DND-41 (cell line): ENCODE measurements around the gene IGLL1.

ENCODE experiments used
- EZH2 ChIP-seq: IDR thresholded peaks from 3 replicates; pipeline ENCODE4 v1.6.1; 2012; ENCODE audit warnings: borderline replicate concordance, low read depth, mild to moderate bottlenecking, moderate library complexity, low read length, inconsistent platforms; ENCODE audit not compliant: severe bottlenecking
- TF ChIP-seq, protein P1 (sequence below): IDR thresholded peaks from 2 replicates; pipeline ENCODE4 v1.5.1; 2012; ENCODE audit warnings: borderline replicate concordance, low read length, moderate library complexity, mild to moderate bottlenecking; ENCODE audit not compliant: poor library complexity, severe bottlenecking; ENCODE audit errors: extremely low read depth

DNA sequence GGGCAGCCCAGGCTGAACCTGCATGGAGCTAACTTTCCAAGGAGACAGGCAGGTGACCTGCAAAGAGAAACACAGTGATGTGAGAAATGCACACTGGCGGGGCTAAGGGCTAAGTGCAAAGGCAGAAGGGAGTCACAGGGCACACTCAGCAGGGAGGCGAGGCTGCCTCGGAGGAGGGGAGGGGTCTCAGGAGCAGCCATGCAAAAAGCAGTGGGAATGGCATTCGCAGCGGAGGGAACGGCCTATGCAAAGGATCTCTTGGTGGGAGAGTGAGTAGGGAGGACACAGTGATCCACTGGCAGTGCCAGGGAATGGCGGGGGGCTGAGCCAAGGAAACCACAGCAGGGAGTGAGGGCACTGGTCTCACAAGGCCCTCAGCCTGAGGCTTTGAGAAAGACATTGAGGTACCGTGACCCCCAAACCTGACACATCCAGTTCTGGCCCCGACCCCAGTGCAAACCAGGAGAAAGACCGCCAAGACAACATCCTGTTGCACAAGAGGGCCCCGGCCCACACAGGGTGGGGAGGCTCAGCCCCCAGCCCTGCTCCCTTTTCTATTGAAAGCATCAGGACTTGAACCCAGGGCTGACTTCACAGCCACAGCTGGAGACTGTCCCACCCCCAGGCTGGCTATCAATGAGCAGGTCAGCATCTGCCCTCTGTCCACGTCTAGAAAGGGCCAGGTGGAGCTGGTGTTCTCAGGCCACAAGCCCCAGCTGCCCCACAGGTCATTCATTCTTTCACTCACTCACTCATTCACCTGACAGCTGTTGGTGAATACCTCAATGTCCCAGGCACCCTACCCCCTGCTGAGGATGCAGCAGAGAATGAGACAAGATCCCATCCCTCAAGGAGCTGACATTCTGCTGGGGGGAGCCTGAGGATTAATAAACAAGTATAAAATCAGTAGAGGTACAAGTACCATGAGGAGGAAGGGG lies 50.7 kb downstream of the IGLL1 start:
- TF ChIP-seq EZH2 = no peak
- TF ChIP-seq, protein P1, sequence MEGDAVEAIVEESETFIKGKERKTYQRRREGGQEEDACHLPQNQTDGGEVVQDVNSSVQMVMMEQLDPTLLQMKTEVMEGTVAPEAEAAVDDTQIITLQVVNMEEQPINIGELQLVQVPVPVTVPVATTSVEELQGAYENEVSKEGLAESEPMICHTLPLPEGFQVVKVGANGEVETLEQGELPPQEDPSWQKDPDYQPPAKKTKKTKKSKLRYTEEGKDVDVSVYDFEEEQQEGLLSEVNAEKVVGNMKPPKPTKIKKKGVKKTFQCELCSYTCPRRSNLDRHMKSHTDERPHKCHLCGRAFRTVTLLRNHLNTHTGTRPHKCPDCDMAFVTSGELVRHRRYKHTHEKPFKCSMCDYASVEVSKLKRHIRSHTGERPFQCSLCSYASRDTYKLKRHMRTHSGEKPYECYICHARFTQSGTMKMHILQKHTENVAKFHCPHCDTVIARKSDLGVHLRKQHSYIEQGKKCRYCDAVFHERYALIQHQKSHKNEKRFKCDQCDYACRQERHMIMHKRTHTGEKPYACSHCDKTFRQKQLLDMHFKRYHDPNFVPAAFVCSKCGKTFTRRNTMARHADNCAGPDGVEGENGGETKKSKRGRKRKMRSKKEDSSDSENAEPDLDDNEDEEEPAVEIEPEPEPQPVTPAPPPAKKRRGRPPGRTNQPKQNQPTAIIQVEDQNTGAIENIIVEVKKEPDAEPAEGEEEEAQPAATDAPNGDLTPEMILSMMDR = no peak
